ENCODE data around the gene ZMYND8. TPM values are rescaled to one million over a fixed set of nuclear protein-coding genes. Genes with fewer than 3 reads are reported as not detected.
"Not testable (repeated sequence)": the region's sequence is repeated elsewhere in the genome, so short reads cannot be mapped to it uniquely, and the experiment has no call there.

Gene ZMYND8
- total RNA-seq, 1 donor from 2014 or later = 86.0 TPM

DNA sequence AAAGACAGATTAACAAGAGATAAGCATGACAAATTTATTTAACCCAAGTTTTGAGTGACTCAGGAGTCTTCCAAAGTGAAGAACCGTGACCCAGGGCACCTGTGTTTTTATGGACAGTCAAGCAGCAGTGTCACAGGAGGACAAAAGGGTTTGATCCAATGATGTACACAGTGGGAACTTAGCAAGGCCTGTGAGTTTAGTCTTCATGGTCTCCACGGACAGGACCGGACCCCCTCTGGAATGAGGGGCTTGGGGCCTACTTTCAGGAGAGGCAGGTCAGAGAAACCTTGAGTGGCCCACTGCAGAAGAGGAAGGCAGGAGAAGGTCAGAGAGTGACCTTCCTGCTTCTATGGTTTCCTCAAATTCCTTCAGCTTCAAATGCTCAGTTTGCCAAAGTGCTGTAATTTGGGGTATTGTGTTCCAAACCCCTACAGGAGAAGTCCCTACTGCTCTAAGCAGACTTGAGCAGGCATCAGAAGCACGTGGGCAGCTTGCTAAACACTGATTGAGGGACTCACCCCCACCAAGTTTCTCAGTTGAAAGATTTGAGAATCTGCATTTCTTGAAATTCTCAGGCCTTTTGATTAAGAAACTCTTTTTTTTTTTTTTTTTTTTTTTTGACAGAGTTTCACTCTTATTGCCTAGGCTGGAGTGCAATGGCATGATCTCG, 26.4 kb upstream of the ZMYND8 start:
- DNase-seq (ENCODE audit: low read depth, low spot score) = no peak
- Mint-ChIP-seq H3K4me1 (peaks cover 8% of the 10 kb centered on the region), H3K27ac (ENCODE audit: unreplicated experiment) (no peak overlapping the region), H3K36me3 (ENCODE audit: low read depth) (no peaks in the 10 kb centered on the region), H3K4me3 (no peak overlapping the region), H3K27me3 (ENCODE audit: low read depth) (no peaks in the 10 kb centered on the region), H3K9me3 (no peaks in the 10 kb centered on the region)
- TF ChIP-seq CTCF (conservative IDR thresholded peaks at IDR 0.05) = no peak

GRCh38 chr20:47380481-47380880, 24.0 kb upstream of the ZMYND8 start:
- DNase-seq (ENCODE audit: low read depth, low spot score) = no peak
- Mint-ChIP-seq H3K27ac (ENCODE audit: unreplicated experiment) (no peak overlapping the region), H3K27me3 (ENCODE audit: low read depth) (no peaks in the 10 kb centered on the region), H3K4me1 (peaks cover 8% of the 10 kb centered on the region), H3K36me3 (ENCODE audit: low read depth) (no peaks in the 10 kb centered on the region), H3K4me3 (no peak overlapping the region), H3K9me3 (no peaks in the 10 kb centered on the region)
- no peak for TF ChIP-seq CTCF (conservative IDR thresholded peaks at IDR 0.05)

DNA sequence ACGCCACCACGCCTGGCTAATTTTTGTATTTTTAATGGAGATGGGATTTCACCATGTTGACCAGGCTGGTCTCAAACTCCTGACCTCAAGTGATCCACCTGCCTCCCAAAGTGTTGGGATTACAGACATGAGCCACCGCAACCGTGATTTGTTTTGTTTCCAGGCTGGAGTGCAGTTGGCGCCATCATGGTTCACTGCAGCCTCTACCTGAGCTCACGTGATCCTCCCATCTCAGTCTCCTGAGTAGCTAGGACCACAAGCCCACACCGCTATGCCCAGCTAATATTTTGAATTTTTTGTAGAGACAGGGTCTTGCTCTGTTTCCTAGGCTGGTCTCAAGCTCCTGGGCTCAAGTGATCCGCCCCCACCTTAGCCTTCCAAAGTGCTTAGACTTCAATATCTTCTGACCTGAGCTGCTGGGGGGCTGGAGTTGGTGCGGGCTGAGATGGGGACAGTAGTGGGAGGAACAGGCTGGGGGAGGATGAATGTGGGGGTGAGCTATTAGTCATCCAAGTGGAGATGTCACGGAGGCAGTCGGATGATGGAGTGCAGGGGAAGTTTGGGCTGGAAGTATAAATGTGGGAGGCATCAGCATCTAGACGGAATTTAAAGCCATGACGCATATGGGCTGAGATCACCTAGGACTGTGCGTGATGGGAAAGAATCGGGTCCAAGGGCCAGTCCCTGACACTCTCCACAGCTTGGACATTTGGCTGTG, 23.1 kb upstream of the ZMYND8 start:
- no peaks in the 10 kb centered on the region for H3K27me3 Mint-ChIP-seq (ENCODE audit: low read depth)
- H3K27ac Mint-ChIP-seq (ENCODE audit: unreplicated experiment) = no peak overlapping the region
- H3K36me3 Mint-ChIP-seq (ENCODE audit: low read depth) = no peaks in the 10 kb centered on the region
- DNase-seq (ENCODE audit: low read depth, low spot score) = no peak
- no peaks in the 10 kb centered on the region for H3K9me3 Mint-ChIP-seq
- H3K4me3 Mint-ChIP-seq = no peak overlapping the region
- H3K4me1 Mint-ChIP-seq = peaks cover 8% of the 10 kb centered on the region
- TF ChIP-seq CTCF (conservative IDR thresholded peaks at IDR 0.05) = no peak

DNA sequence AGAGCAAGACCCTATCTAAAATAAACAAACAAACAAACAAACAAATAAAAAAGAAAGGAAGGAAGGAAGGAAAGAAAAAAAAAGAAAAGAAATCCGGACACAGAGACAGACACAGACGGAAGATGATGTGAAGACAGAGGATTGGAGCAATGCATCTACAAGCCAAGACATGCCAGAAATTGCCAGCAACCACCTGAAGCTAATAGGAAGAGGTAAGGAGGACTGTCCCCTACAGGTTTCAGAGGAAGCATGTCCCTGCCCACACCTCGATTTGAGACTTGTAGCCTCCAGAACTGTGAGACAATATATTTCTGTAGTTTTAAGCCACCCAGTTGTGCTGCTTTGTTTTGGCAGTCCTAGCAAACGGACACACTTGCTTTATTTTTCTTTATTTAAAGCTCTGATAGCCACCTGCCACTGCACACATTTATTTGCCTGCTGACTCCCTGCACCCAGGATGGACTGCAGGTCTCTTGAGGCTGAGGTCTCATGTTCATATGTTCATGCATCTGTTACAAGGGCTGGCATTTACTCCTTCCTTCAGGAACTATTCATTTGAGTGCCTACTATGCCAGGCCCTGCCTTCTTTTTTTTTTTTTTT, 20.7 kb upstream of the ZMYND8 start:
- Mint-ChIP-seq H3K27me3 (ENCODE audit: low read depth) (no peaks in the 10 kb centered on the region), H3K27ac (ENCODE audit: unreplicated experiment) (no peak overlapping the region), H3K36me3 (ENCODE audit: low read depth) (no peaks in the 10 kb centered on the region), H3K4me1 (no peaks in the 10 kb centered on the region), H3K4me3 (no peak overlapping the region), H3K9me3 (no peaks in the 10 kb centered on the region)
- DNase-seq (ENCODE audit: low read depth, low spot score) = no peak
- TF ChIP-seq CTCF (conservative IDR thresholded peaks at IDR 0.05) = no peak

GRCh38 chr20:47376096-47376643, 19.7 kb upstream of the ZMYND8 start:
- peak overlapping the region; percentile 87 for H3K27ac Mint-ChIP-seq (ENCODE audit: unreplicated experiment)
- not testable (repeated sequence) for H3K27me3 Mint-ChIP-seq (ENCODE audit: low read depth); H3K9me3 Mint-ChIP-seq

GRCh38 chr20:47374121-47374520, 17.6 kb upstream of the ZMYND8 start:
- not testable (repeated sequence) for H3K9me3 Mint-ChIP-seq; DNase-seq (ENCODE audit: low read depth, low spot score); H3K4me3 Mint-ChIP-seq; H3K27ac Mint-ChIP-seq (ENCODE audit: unreplicated experiment); H3K36me3 Mint-ChIP-seq (ENCODE audit: low read depth); H3K27me3 Mint-ChIP-seq (ENCODE audit: low read depth)
- H3K4me1 Mint-ChIP-seq = peaks cover 10% of the 10 kb centered on the region

More at GRCh38 chr20:47376096-47376643, 19.7 kb upstream of the ZMYND8 start:
- DNase-seq (ENCODE audit: low read depth, low spot score); H3K36me3 Mint-ChIP-seq (ENCODE audit: low read depth); H3K4me3 Mint-ChIP-seq; H3K4me1 Mint-ChIP-seq: not testable (repeated sequence)

All from neural crest cell (in vitro differentiated cells).